SK-N-SH (cell line): ENCODE results near the gene ARFGEF2. TPM values are rescaled to one million over a fixed set of nuclear protein-coding genes. Genes with fewer than 3 reads are reported as not detected.

Source experiments
- CTCF ChIA-PET: fragments of 300-600, 350-600 bp; formaldehyde crosslinking; extraction: SDS; loops from one replicate; lab custom pipeline; 2021; lab: Yijun Ruan, JAX
- POLR2A ChIA-PET: fragments of 350-600 bp; sonication (Branson Sonifier 250); formaldehyde crosslinking; extraction: SDS; loops from one replicate; lab custom pipeline; 2020; ENCODE audit warnings: antibody characterized with exemption, inconsistent platforms; lab: Yijun Ruan, JAX
- DNase-seq: peaks from one replicate; pipeline ENCODE4 v3.0.0; 2012
- H2AFZ ChIP-seq: fragments of 200-600 bp; sonication (generic); 2 replicates; pipeline ENCODE4 v1.8.1; 2016; ENCODE audit warnings: antibody characterized with exemption, mild to moderate bottlenecking, low read depth
- H3F3A ChIP-seq: fragments of 200-600 bp; sonication (generic); replicated peaks from 2 replicates; pipeline ENCODE3; 2016; ENCODE audit warnings: antibody characterized with exemption, mild to moderate bottlenecking; ENCODE audit not compliant: insufficient read depth
- H3K27ac ChIP-seq, 2 experiments: fragments of 200-500 bp in 1 of 2; fragments of 200-600 bp in 1 of 2; sonication (Bioruptor generic) in 1 of 2; sonication (generic), shearing (Covaris generic) in 1 of 2; 2 replicates each; pipeline versions ENCODE4 v1.5.1 to v1.6.1; 2014 to 2016; ENCODE audit warnings: low read depth in 2 of 2, inconsistent platforms in 1 of 2, low read length in 1 of 2, mild to moderate bottlenecking in 1 of 2, mixed read lengths in 1 of 2
- H3K27me3 ChIP-seq: fragments of 200-600 bp; sonication (generic), shearing (Covaris generic); 2 replicates; pipeline ENCODE4 v1.6.1; 2016; ENCODE audit warnings: mixed run types; ENCODE audit not compliant: insufficient read depth
- H3K36me3 ChIP-seq, 2 experiments: fragments of 200-500 bp in 1 of 2; fragments of 200-600 bp in 1 of 2; sonication (Bioruptor generic) in 1 of 2; sonication (generic) in 1 of 2; replicated peaks in 1 of 2; 2 replicates each; pipeline versions ENCODE3 to v1.5.1; 2014 to 2016; ENCODE audit warnings: low read length in 1 of 2, mild to moderate bottlenecking in 1 of 2; ENCODE audit not compliant: insufficient read depth in 2 of 2, control insufficient read depth in 1 of 2
- H3K4me1 ChIP-seq, 2 experiments: fragments of 200-500 bp in 1 of 2; fragments of 200-600 bp in 1 of 2; sonication (Bioruptor generic) in 1 of 2; sonication (generic), shearing (Covaris generic) in 1 of 2; 2 replicates each; pipeline versions ENCODE4 v1.5.1 to v1.6.1; 2014 to 2016; ENCODE audit warnings: low read depth in 1 of 2, low read length in 1 of 2, mixed run types in 1 of 2; ENCODE audit not compliant: insufficient read depth in 2 of 2, control insufficient read depth in 1 of 2
- H3K4me2 ChIP-seq: fragments of 200-600 bp; sonication (generic), shearing (Covaris generic); 2 replicates; pipeline ENCODE4 v1.6.1; 2017; ENCODE audit warnings: mixed run types
- H3K4me3 ChIP-seq, 2 experiments: fragments of 200-500 bp in 1 of 2; fragments of 200-600 bp in 1 of 2; sonication (Bioruptor generic) in 1 of 2; sonication (generic), shearing (Covaris generic) in 1 of 2; 2 replicates each; pipeline versions ENCODE4 v1.5.1 to v1.8.1; 2014 to 2016; ENCODE audit warnings: low read depth in 2 of 2, inconsistent platforms in 1 of 2, low read length in 1 of 2, mild to moderate bottlenecking in 1 of 2, mixed read lengths in 1 of 2, moderate library complexity in 1 of 2
- H3K79me2 ChIP-seq: fragments of 200-600 bp; sonication (generic); 2 replicates; pipeline ENCODE4 v1.8.1; 2017; ENCODE audit warnings: mild to moderate bottlenecking; ENCODE audit not compliant: insufficient read depth
- H3K9ac ChIP-seq: fragments of 200-600 bp; sonication (generic); 2 replicates; pipeline ENCODE4 v1.6.1; 2017; ENCODE audit warnings: mixed run types
- H3K9me2 ChIP-seq: fragments of 200-600 bp; sonication (generic); 2 replicates; pipeline ENCODE4 v1.6.1; 2017; ENCODE audit warnings: mixed run types
- H3K9me3 ChIP-seq: fragments of 200-600 bp; sonication (generic); 2 replicates; pipeline ENCODE4 v1.6.1; 2017; ENCODE audit warnings: mixed run types, mild to moderate bottlenecking, moderate library complexity
- H4K20me1 ChIP-seq: fragments of 200-600 bp; sonication (generic); 2 replicates; pipeline ENCODE4 v1.6.1; 2017; ENCODE audit warnings: mild to moderate bottlenecking, mixed run types; ENCODE audit not compliant: insufficient read depth
- FOXM1 ChIP-seq: IDR thresholded peaks from 2 replicates; pipeline ENCODE4 v1.4.0; 2012; ENCODE audit warnings: low read depth, mild to moderate bottlenecking
- MXI1 ChIP-seq: IDR thresholded peaks from 2 replicates; pipeline ENCODE4 v1.6.1; 2012; ENCODE audit warnings: mild to moderate bottlenecking, low read depth, low read length, improper control_type of control experiment
- NFIC ChIP-seq: IDR thresholded peaks from 2 replicates; pipeline ENCODE4 v1.4.0; 2012; ENCODE audit warnings: borderline replicate concordance
- RXRA ChIP-seq: IDR thresholded peaks from 2 replicates; pipeline ENCODE4 v1.4.0; 2012; ENCODE audit warnings: low read depth, mild to moderate bottlenecking, borderline replicate concordance
- TAF1 ChIP-seq: IDR thresholded peaks from 2 replicates; pipeline ENCODE4 v1.6.1; 2012; ENCODE audit warnings: low read depth, mild to moderate bottlenecking, low read length, moderate library complexity, borderline replicate concordance
- YY1 ChIP-seq: IDR thresholded peaks from 2 replicates; pipeline ENCODE4 v1.4.0; 2012; ENCODE audit warnings: low read depth, mild to moderate bottlenecking
- WGBS: methylation state at CpG from one replicate; pipeline ENCODE4 v1.1.6; 2017; ENCODE audit warnings: low lambda C conversion rate; 5-methylcytosine and 5-hydroxymethylcytosine counted together
- polyA plus RNA-seq, 3 experiments: library from polyadenylated mRNA; depleted of rRNA; stranded (reverse); fragments of >200 nt; gene quantifications; 2 replicates each; pipeline ENCODE4 v1.2.3, GENCODE V29; 2012
- TF ChIP-seq, protein P1 (sequence below): IDR thresholded peaks from 2 replicates; pipeline ENCODE4; 2012
- TF ChIP-seq, protein P2 (sequence below): fragments of 150-350 bp; IDR thresholded peaks from 2 replicates; pipeline ENCODE4 v1.6.1; 2017; ENCODE audit warnings: antibody characterized with exemption, low read length, low read depth, borderline replicate concordance

The ARFGEF2 gene
- polyA plus RNA-seq, 1 of the 3 experiments (the other 2 are of a cell fraction), result 6.1 TPM

- TF ChIP-seq FOXM1 (no peak), MXI1 (no peak), YY1 (no peak), RXRA (no peak)
- TF ChIP-seq, protein P1, sequence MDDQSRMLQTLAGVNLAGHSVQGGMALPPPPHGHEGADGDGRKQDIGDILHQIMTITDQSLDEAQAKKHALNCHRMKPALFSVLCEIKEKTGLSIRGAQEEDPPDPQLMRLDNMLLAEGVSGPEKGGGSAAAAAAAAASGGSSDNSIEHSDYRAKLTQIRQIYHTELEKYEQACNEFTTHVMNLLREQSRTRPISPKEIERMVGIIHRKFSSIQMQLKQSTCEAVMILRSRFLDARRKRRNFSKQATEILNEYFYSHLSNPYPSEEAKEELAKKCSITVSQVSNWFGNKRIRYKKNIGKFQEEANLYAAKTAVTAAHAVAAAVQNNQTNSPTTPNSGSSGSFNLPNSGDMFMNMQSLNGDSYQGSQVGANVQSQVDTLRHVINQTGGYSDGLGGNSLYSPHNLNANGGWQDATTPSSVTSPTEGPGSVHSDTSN, result no peak
- no peak overlapping the region for H2AFZ ChIP-seq
- H3K36me3 ChIP-seq, result peaks cover 21 to 38% of the 10 kb centered on the region in 2 experiments
- no peaks in the 10 kb centered on the region for H3K9me3 ChIP-seq
- POLR2A ChIA-PET, result no interaction called here
- peaks cover 4% of the 10 kb centered on the region; the same call in 1 of the 2 replicates for H4K20me1 ChIP-seq
- CTCF ChIA-PET, result interaction anchor here (1.8 kb wide), 1 partner anchor 287 kb away, joined by 3 read pairs; no protein-coding TSS in a partner anchor
- peaks cover 24% of the 10 kb centered on the region for H3K79me2 ChIP-seq
- H3K4me2 ChIP-seq, result no peak overlapping the region
- H3K9ac ChIP-seq, result no peak overlapping the region
- H3K27me3 ChIP-seq, result no peaks in the 10 kb centered on the region
- no peaks in the 10 kb centered on the region for H3F3A ChIP-seq
- H3K4me1 ChIP-seq, result peaks cover 0 to 4% of the 10 kb centered on the region in 2 experiments; a peak in 1 of 4 replicates
- no peak for DNase-seq
- H3K9me2 ChIP-seq, result no peaks in the 10 kb centered on the region
- H3K27ac ChIP-seq, result no peak overlapping the region
- WGBS, result 92% methylated on average over 3 of the region's 3 CpGs
- no peak overlapping the region for H3K4me3 ChIP-seq
Measured at GRCh38 chr20:48944663-48945297, 23.3 kb downstream of the ARFGEF2 start.

- Histone ChIP-seq H4K20me1 (no peaks in the 10 kb centered on the region), H3K27ac (no peak overlapping the region), H3K4me3 (no peak overlapping the region), H3K4me1 (peaks cover 0 to 4% of the 10 kb centered on the region in 2 experiments; a peak in 1 of 4 replicates), H3K9me2 (no peaks in the 10 kb centered on the region), H3F3A (no peaks in the 10 kb centered on the region), H3K36me3 (peaks cover 25 to 43% of the 10 kb centered on the region in 2 experiments), H3K9ac (no peak overlapping the region), H2AFZ (no peak overlapping the region), H3K9me3 (no peaks in the 10 kb centered on the region), H3K27me3 (no peaks in the 10 kb centered on the region), H3K4me2 (no peak overlapping the region), H3K79me2 (peaks cover 15% of the 10 kb centered on the region; the same call in 1 of the 2 replicates)
- DNase-seq, result no peak
- ChIA-PET CTCF (interaction anchor here (1.8 kb wide), 1 partner anchor 288 kb away, joined by 3 read pairs; no protein-coding TSS in a partner anchor), POLR2A (no interaction called here)
- TF ChIP-seq YY1 (no peak), TAF1 (no peak), NFIC (no peak), RXRA (no peak)
- TF ChIP-seq, protein P2, sequence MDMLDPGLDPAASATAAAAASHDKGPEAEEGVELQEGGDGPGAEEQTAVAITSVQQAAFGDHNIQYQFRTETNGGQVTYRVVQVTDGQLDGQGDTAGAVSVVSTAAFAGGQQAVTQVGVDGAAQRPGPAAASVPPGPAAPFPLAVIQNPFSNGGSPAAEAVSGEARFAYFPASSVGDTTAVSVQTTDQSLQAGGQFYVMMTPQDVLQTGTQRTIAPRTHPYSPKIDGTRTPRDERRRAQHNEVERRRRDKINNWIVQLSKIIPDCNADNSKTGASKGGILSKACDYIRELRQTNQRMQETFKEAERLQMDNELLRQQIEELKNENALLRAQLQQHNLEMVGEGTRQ, result no peak
- WGBS, result 89% methylated on average over 6 of the region's 6 CpGs
Measured at GRCh38 chr20:48945840-48946514, 24.5 kb downstream of the ARFGEF2 start.
